SIG-M5 treated with dmso at 0.1 percent for 504 hours (cell line): Measurements from ENCODE around the gene GNA12.
A peak's percentile ranks its signal among the peaks of the same experiment; 100 is the strongest.

ENCODE experiments used
- DNase-seq: peaks from one replicate; lab custom pipeline; 2025; ENCODE audit not compliant: unreplicated experiment; lab: John Stamatoyannopoulos, UW

Gene GNA12, protein sequence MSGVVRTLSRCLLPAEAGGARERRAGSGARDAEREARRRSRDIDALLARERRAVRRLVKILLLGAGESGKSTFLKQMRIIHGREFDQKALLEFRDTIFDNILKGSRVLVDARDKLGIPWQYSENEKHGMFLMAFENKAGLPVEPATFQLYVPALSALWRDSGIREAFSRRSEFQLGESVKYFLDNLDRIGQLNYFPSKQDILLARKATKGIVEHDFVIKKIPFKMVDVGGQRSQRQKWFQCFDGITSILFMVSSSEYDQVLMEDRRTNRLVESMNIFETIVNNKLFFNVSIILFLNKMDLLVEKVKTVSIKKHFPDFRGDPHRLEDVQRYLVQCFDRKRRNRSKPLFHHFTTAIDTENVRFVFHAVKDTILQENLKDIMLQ

DNA sequence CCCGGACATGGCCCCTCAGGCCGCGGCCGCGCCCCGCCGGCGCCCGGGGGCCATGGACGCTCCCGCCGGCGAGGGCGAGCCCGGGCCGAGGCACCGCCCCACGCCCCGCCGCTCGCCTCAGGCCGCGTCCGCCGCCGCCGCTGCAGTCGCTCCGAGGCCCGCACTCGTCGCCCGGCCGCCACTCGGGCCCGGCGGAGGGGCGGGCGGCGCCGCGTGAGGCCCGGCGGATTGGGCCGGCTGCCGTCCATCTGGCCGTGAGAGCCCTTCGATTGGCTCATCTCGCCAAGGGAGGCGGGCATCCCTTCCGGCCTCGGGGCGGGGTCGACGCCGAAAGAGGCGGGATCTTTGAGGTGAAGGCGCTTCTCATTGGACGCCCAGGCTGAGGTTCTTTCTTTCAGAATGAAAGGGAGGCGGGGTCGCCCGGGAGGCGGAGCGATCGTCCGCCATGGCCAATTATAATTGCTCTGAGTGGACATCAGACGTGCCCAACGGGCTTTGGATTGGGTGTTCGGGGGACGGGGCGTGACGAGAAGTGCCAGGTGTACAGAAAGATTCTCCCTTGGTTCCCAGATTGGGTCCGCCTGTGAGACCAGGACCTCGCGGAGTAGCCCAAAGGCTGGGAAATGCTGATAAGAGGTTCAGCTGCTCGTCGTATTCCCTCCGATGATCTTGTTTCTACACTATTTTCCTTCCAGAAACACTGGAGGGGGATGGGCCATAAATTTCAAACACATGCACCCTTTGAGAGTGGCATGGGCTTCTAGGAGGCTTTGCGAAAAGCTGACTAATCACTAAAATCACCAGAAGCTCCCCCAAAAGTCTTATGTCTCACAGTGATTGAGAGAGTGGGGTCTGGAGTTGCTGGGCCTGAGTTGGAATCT is at the start of gene GNA12:
Gene GNA12 (minus strand): TSS at position 156 of the 881 bp plus-strand sequence. CDS start 147 bp downstream, at position 9.
- peak; percentile 93 for DNase-seq

DNA sequence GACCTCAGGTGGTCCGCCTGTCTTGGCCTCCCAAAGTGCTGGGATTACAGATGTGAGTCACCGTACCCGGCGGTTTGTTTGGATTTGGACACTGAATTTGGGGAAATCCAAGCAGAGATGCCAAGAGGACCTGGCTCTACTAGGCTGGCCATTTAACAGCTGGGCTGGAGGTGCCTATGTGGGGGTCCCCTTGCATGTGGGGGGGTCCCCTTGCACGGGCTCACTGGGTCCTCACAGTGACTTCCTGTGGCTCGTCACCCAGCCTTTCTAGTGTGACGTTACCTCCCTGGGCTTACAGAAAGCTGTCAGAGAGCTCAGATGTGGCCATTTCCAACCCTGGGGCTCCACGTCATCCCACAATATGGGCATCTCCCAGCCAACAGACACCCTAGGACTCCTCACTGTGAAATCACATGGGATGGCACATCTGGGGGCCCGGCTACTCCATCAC is 49.3 kb upstream of the GNA12 start:
- no peak for DNase-seq

DNA sequence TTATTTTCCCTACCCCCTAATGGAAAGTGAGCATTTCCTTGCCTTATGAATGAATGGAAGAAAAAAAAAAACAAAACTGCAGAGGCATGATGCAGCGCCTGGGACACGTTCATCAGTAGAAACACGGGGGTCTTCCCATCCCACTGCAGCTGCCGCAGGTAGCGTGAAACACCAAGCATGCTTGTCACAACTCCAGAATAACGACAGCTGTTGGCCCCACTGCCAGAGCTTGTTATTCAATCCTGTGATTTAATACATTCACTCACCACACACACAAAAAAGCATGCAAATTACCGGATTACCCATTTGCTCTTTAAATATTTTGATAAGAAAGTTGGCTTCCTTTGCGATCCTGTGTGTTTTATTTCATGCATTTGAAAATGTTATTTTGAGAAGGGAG is 48.4 kb upstream of the GNA12 start:
- DNase-seq, result no peak

DNA sequence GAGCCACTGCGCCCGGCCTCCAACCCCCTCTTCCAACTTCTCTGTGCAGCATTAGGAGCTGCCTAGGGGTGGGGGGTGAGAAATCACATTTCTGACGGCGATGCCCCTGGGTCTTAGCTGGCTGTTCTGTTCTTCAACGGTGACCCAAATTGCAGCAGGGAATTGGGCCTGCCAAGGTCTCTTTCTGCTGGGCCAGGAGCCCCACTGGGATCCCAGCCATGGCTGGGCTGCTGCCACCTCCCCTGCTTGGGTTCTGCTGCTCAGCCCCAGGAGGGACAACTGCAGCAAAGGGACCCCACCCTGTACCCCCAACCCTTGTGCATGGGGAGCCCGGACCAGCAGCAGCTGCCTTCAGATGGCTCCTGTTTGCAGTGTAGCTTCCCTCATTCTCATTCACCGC is 43.7 kb upstream of the GNA12 start:
- no peak for DNase-seq

DNA sequence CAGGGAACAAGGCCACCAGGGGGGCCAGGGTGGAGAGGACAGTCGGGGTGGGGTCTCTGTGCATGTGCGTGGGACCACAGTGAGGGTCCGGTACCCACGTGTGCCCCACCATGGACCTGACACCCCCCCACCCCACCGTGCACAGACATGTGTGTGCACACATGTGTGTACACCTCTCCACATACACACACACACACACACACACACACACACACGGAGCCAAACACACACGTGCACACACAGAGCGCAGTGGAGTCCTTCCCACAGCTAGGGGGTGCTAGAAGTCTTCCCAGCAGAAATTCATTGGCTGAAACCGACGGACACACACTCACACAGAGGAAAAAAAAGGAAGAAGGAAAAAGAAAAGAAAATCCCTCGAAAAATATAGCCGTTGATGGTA is 42.8 kb upstream of the GNA12 start:
- DNase-seq, result peak; percentile 73

DNA sequence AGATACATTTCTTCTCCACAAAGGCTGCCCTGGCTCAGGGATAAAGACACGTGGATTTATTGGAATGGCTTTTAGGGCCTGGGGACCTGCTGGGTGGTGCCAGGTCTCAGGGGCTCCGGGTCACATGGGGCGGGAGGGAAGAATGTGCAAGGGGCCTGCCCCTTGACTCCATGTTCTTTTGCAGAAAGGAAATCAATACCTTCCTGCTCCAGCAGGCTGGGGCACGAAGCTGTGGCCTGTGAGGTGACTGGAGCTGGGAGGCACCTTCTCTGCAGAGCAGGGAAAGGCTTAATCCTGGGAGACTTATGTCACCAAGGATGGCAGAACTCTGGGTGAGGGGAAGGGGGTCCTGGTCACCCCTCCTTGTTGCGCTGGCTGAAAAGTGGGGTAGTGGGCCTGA is 42.3 kb upstream of the GNA12 start:
- no peak for DNase-seq

DNA sequence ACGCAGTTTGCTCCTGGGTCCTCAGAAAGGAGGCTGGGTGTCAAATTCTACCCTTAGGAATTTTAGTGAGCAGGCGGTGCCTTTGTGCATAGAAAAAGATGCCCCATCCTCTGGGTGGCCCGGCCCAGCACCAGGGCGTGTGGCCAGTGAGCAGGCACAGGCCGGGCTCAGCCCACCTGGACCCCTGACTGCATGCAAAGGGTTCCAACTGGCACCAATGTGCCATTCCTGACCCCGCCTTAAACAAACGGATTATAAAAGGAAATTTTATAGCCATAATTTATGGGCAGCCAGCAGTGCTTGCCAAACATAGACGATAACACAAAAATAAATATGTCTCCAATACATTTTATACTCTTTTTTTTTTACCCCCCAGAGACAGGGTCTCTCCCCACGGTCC is 40.1 kb upstream of the GNA12 start:
- no peak for DNase-seq

DNA sequence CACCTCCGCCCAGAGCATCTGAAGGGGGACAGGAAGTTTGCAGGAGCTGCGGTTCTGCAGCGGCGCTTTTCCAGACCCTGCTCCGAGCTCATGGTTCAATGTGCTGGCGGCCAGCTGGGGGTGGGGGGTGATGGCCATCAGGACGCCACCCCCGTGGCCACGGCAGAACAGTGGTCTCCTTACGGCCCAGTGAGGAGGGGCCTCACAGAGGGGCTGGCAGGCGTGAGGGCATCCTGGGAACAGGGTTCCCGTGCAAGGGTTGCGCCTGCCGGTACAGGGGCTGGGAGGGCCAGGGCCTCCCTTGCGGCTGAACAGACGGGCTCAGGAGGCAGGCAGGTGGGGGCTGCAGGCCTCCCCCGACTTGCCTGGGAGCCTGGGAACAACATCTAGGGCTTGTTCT is 39.0 kb upstream of the GNA12 start:
- DNase-seq, result no peak

DNA sequence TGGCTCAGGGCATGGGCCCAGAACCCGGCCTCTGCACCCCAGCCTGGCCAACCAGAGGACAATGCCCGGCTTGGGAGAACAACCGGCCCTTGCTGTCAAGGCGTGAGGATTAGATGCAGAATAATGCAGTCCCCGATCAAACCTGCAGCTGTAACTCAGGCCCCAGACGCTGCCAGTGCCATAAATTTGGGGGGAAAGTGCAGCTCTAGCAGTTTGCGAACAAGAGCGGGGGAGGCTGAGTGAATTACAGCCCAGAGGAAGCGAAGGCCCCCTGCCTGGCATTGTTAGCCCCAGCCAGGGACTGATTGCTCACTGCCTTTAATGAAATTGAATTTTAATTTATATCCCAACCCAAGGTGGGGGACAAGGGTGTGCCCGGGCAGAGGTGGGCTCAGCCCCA is 38.0 kb upstream of the GNA12 start:
- no peak for DNase-seq

DNA sequence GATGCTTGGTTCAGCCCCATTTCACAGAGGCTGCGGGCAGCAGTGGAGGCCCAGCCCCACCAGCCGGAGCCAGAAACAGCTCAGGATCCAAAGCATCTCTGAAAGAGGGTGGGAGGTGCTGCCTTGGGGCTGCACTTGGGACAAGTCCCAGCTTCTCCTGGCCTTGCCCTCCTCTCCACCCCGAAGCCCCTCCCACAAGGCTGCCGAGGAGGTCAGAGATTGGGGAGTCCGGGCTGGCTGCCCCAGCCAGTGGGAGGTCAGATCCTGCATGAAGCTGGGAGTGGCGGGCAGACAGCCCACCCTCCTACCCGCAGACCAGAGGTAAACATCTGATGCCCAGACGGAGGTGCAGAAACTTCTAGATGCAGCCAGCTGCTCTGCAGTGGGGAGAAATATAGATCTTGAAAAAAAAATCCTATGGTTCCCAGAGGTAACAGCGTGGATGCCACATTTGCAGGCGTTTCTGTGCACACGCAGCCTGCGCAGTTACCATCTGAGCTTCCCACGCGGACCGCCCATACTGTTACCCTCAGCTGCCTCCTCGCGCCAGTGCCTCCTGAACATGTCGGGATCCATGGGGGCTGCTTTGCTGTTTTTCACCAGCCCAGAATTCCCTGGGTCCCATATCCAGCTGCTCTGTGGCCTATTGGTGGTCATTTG is 36.9 kb upstream of the GNA12 start:
- DNase-seq, result no peak

DNA sequence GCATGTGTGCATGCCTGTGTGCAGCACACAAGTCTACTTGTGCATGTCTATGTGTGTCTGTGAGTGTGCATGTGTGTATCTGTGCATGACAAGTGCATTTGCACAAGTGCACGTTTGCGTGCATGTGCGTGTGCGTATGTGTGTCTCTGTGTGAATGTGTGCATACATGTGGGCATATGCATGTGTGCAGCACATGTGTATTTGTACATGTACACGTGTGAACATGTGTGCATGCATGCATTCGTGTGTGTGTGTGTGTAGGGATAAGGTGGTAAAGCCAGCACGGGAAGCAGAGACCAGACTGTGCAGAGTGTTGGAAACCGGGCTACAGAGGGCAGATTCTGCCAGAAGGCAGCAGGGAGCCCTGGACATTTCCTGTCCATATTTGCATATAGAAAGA is 35.9 kb upstream of the GNA12 start:
- no peak for DNase-seq

DNA sequence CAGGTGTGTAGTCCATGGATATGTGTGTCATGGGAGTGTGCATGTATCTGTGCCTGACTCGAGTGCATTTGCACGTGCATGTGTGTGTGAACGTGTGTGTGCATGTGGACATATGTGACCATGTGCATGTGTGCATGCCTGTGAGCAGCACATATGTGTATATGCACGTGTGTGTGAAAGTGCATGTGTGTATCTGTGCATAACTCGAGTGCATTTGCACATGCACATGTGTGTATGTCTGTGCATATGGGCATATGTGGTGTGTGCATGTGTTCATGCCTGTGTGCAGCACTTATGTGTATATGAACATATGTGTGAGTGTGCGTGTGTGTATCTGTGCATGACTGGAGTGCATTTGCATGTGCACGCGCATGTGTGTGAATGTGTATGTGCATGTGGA is 35.2 kb upstream of the GNA12 start:
- DNase-seq, result no peak

DNA sequence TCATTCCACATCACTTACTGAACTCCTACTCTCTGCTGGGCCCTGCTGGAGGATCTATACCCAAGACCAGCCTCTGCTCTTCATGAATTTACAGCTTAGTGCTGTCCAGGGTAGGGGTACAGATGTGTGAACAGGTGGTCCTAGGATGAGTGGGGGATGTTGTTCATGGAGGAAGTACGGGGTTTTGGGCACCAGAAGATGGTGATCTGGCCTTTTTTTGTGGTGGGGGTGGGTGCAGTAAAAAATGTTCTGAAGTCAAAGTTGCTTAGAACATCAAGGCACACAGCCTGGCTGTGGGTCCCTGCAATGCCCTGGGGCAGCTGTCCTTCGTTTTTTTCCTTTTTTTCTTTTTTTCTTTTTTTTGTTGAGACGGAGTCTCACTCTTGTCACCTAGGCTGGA is 34.2 kb upstream of the GNA12 start:
- no peak for DNase-seq

DNA sequence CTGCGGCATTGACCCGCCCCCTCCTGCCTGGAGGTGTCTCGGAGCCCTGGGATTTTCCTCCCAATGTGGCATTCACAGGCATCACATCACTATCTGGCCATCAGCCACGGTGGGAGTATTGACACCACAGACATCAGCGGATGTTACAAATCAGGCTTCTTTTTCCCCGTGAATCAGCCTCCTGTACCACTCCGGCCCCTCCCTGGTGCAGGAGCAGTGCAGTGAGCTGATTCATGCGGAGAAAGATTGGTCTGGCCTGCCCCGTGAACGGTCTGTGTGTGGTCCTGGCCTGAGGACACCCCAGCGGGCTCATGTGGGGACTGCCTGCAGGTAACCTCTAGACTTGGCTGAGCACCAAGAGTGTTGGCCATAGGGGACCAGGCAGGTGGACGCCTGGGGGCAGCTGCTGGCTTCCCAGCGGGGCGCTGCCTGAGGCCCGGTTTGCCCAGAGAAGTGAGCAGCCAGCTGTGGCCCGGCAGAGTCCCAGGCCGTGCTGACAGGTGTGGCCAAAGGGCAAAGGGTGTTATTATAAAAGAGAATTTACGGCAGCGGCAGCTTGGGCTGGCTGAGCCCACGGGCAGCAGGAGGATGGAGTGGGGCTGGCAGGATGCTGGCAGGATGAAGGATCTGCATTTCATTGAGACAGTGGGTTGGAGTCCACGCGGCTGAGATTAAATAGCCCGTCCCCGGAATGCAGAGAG is 32.1 kb upstream of the GNA12 start:
- no peak for DNase-seq

DNA sequence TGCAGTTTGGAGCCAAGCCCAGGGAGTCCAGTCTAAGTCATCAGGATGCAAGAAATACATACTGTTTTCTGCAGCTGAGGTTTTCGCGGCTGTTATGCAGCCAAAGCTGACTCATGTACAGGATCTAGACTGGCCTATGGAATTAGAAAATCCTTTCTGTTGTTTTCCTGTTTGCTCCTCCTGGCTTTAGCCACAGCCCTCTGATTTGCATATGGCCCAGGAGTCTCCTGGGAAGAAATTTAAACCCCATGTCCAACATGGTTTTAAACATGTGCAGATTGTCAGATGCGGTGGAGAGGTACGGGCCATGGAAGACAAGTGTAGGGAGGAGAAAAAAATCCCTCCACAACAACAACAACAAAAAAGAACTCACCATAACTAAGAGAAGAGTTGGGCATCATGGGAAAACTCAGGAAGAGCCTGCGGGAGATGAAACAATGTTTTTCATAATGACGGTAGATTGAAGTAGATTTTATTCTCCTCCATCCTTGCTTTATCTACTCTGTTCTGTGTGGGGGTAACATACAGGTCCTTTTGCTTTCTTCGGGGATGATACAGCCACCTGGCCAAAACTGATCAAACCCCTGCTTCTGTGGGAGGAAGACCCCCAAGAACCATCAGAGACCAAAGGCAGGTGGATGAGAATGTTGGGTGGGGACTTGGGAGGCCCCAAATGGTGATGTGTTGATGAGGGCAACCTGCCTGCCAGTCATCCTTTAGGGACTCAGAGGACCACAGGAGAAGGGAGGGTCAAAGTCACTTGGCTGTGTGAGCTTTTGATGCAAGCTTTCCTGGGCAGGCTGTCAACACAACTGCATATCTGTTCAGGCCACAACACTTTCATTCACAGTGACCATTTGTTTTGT is 29.8 kb upstream of the GNA12 start:
- peak; percentile 6 for DNase-seq

DNA sequence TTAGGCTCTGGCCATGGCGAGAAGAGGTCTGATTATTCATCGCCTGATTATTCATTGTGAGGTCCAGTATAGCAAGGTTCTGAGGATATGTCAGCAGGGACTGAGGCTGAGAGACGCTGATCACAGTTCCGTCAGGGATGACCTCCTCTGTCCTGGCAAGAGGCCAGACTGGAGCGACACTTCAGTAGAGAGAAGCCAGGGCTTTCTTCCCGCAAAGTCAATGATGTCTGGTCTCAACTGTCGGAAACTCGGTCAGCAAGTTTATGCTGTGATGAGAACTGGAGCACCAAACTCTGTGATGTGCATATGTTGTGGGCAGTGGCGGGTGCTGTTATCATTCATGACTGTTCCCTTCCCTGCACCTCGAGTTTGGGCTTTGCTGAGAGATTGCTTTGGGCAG is 29.0 kb upstream of the GNA12 start:
- DNase-seq, result no peak

DNA sequence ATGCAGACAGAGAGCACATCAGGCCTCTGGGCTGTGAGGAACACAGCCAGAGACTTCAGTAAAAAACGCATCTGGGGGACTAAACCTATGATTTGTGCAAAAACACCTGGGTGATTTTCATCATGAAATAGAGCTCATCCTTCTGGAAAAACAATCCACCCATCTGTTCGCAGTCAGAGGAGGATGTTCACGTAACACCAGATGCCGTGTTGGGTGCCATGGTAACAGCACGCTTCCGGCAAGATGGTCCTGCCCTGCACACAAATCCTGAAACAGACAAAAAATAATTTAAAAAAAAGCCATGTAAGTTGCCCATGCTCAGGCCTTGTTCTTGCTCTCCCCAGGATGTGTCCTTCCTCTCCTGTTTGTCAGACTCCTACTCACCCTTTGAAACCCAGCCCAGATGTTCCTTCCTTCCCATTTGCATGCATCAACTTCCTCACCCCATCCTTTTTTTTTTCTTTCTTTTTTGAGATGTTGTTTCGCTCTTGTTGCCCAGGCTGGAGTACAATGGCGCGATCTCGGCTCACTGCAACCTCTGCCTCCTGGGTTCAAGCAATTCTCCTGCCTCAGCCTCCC is 28.3 kb upstream of the GNA12 start:
- DNase-seq, result no peak

DNA sequence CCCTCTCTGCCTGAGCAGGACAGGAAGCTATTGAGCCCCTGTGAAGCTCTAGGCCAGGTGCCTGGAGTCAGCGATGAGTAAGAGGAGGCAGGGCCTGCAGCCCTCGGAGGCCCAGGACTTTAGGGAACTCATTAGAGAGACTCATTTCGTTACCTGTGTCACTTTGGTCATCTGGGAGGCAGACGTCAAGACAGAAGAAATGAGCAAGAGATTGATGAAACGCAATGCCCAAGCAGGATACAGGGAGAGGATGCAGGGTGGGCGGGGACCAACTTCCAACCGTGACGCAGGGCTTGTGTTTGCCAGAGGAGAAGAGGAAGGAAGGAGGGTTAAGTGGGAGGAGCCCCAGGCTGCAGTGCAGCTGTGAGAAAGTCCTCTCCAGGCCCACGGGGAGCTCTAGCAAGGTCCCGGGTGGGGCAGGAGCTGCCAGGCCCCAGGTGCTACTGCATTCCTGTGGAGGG is 26.4 kb upstream of the GNA12 start:
- DNase-seq, result peak; percentile 41

DNA sequence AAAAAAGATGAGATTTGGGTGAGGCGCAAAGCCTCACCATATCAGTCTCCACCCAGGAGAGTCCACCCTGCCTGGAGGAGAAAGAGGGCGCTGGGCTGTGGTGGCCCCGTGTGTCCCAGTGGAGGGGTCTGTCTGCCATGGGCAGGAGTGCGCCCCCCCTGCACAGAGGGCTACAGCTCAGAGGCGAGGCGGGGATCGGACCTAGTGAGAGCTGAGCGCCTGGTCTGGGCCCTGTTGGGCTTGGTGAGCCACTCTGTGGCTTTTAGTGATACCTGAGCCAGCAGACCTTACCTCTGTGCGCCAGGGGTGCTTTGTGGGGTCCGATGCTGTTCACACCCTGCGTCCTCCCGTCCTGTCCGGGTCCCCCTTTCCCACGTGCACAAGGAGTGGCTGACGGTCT is 25.9 kb upstream of the GNA12 start:
- DNase-seq, result no peak

DNA sequence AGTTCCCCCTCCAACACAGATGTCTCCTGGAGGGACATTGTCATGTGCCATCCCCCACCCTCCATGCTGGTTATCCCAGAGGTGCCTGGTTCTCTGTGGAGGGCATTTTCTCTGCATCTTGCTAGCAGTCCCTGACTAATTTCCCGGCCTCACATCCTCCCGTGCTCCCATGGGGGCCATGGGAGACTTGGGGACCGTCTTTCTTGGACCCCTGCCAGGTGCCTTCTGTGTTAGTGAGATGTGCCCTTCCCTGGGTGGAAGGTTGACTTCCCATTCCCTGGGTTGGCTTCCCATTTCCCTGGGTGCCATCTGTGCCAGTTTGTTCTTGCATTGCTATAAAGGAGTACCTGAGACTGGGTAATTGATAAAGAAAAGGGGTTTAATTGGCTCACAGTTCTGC is 22.5 kb upstream of the GNA12 start:
- DNase-seq, result no peak
